BLaER1 treated with 17β-estradiol and CSF1 and Interleukin-3, amounts not matched to agents 10 nM and 100 nM (cell line): ENCODE data around the gene GTF3C5.

Experiments used
- H3K27ac ChIP-seq, 11 experiments: shearing (Covaris generic); formaldehyde crosslinking; 2 replicates each; pipeline ENCODE4 v1.8.1; 2022
- H3K27me3 ChIP-seq, 11 experiments: shearing (Covaris generic); formaldehyde crosslinking; 2 replicates each; pipeline ENCODE4 v1.8.1; 2022
- H3K36me3 ChIP-seq, 11 experiments: shearing (Covaris generic); formaldehyde crosslinking; 2 replicates each; pipeline ENCODE4 v1.8.1; 2022
- H3K4me1 ChIP-seq, 10 experiments: shearing (Covaris generic); formaldehyde crosslinking; 2 replicates each; pipeline ENCODE4 v1.8.1; 2022
- H3K4me2 ChIP-seq, 11 experiments: shearing (Covaris generic); formaldehyde crosslinking; 2 replicates each; pipeline ENCODE4 v1.8.1; 2022
- H3K4me3 ChIP-seq, 10 experiments: shearing (Covaris generic); formaldehyde crosslinking; 2 replicates each; pipeline ENCODE4 v1.8.1; 2022
- H3K9ac ChIP-seq, 11 experiments: shearing (Covaris generic); formaldehyde crosslinking; 2 replicates each; pipeline ENCODE4 v1.8.1; 2022
- H3K9me3 ChIP-seq, 11 experiments: shearing (Covaris generic); formaldehyde crosslinking; replicated peaks in 1 of 11; 2 replicates each; pipeline ENCODE4 v1.8.1; 2022
- H4K20me1 ChIP-seq, 11 experiments: shearing (Covaris generic); formaldehyde crosslinking; 2 replicates each; pipeline ENCODE4 v1.8.1; 2022
- Cebpa-rat ChIP-seq, 11 experiments: shearing (Covaris generic); IDR thresholded peaks; 2 replicates each; pipeline ENCODE4 v1.8.1; 2022

GTF3C5 gene

DNA sequence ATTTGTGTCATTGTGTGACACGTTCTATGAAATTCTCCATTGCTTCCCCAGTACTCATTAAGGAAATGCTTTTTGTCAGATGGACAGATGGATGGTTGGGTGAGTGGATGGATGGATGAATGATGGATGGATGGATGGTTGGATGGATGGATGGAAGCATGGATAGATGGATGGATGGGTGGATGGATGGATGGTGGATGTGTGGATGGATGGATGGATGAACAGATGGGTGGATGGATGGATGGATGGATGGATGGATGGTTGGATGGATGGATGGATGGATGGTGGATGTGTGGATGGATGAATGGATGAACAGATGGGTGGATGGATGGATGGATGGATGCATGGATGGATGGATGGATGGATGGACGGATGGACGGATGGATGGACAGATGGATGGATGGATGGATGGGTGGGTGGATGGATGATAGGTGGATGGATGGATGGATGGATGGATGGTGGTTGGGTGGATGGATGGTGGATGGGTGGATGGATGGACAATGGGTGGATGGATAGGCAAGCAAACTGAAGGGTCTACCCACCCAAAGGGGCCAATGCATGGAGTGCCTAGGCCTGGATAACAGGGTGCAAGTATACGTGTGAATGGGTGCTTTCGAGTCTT lies 24.0 kb upstream of the GTF3C5 start:
- TF ChIP-seq Cebpa-rat (IDR thresholded peaks at IDR 0.05) = no peak
- Histone ChIP-seq H4K20me1 (peaks cover 0 to 10% (median 0%) of the 10 kb centered on the region in 11 experiments; a peak in 2 of 22 replicates), H3K9ac (no peak overlapping the region), H3K27me3 (no peaks in the 10 kb centered on the region), H3K4me2 (no peak overlapping the region), H3K4me3 (no peak overlapping the region), H3K9me3 (peaks cover 0 to 19% (median 16%) of the 10 kb centered on the region in 11 experiments; a peak in 16 of 22 replicates), H3K36me3 (no peaks in the 10 kb centered on the region), H3K27ac (no peak overlapping the region), H3K4me1 (peaks cover 40 to 55% (median 43%) of the 10 kb centered on the region in 10 experiments)

DNA sequence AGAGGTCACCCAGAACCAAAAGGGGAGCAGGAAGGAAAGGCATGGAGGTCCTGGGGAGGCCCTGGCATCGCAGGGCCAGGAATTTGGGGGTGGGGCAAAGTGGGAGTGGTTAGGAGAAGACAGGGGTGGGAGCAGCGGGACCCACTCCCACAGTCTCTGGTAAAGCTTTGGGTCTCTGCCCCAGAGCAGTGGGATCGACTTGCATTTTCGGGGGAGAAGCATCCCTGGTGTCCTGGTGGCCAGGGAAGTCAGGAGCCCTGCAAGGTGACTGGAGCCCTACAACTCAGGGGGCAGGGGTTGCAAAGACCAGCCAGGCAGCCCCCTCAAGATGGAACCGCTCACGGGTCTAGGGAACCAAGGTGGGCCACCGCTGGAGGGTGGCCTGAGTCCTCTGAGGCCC lies 22.4 kb upstream of the GTF3C5 start:
- no peak overlapping the region for H3K9ac ChIP-seq
- peaks cover 0 to 7% (median 0%) of the 10 kb centered on the region in 11 experiments; a peak in 2 of 22 replicates for H4K20me1 ChIP-seq
- H3K4me2 ChIP-seq = peak overlapping the region in 4 of 11 experiments; percentile 4 to 53 (median 26); a peak in 4 of 22 replicates
- peak overlapping the region in 1 of 11 experiments; percentile 11; a peak in 1 of 22 replicates for H3K27ac ChIP-seq
- peaks cover 0 to 20% (median 16%) of the 10 kb centered on the region in 11 experiments; a peak in 18 of 22 replicates for H3K9me3 ChIP-seq
- H3K36me3 ChIP-seq = no peaks in the 10 kb centered on the region
- no peak overlapping the region for H3K4me3 ChIP-seq
- H3K4me1 ChIP-seq = peaks cover 24 to 39% (median 29%) of the 10 kb centered on the region in 10 experiments
- H3K27me3 ChIP-seq = no peaks in the 10 kb centered on the region
- TF ChIP-seq Cebpa-rat (IDR thresholded peaks at IDR 0.05) = no peak

DNA sequence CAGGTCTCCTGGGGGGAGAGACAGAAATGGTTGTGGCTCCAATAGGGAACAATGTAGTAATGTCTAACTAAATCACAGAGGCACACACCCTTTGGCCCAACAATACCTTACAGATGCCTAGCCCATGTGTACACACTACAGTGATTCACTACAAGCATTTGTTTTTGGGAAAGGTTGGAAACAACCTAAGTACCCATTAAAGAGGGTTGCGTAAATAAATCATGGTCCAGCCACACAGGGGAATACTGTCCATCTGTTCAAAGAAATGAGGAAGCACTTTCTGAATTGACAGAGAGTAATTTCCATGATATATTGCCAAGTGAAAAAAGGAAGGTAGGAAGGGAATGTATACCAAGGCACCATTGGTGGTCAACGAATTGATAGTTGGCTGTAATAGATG lies 22.0 kb upstream of the GTF3C5 start:
- H3K27ac ChIP-seq = peak overlapping the region in 1 of 11 experiments; percentile 11; a peak in 1 of 22 replicates
- H3K27me3 ChIP-seq = no peaks in the 10 kb centered on the region
- no peak for TF ChIP-seq Cebpa-rat (IDR thresholded peaks at IDR 0.05)

DNA sequence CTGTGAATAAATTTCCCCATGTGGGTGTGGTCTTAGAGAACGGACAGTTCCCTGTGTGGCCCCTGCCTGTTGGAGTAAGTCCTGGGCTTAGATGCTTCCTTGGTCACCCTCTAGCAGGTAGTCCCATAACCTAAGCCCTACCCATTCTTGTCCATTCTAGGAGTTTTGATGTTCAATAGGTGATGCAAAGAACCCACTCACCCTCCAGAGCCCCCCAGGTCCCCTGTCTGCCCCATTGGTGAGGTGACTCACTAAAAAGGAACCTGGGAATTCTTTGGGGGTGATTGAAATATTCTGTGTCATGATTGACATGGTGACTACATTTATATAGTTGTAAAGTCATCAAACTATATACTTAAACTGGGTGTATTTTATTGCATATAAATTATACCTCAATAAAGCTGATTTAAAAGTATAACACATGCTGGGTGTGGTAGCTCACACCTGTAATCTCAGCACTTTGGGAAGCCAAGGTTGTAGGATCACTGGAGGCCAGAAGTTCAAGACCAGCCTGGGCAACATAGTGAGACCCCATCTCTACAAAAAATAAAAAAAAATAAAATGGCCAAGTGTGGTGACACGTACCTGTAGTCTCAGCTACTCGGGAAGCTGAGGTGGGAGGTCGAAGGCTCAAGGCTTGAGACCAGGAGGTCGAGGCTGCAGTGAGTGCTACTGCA lies 20.8 kb upstream of the GTF3C5 start:
- no peak overlapping the region for H3K27ac ChIP-seq
- peaks cover 0 to 37% (median 29%) of the 10 kb centered on the region in 11 experiments; a peak in 21 of 22 replicates for H3K9me3 ChIP-seq
- no peak overlapping the region for H3K4me3 ChIP-seq
- no peak overlapping the region for H3K4me2 ChIP-seq
- no peak overlapping the region for H3K9ac ChIP-seq
- TF ChIP-seq Cebpa-rat (IDR thresholded peaks at IDR 0.05) = no peak
- peaks cover 8 to 23% (median 13%) of the 10 kb centered on the region in 10 experiments for H3K4me1 ChIP-seq
- H4K20me1 ChIP-seq = no peaks in the 10 kb centered on the region
- no peaks in the 10 kb centered on the region for H3K36me3 ChIP-seq
- no peaks in the 10 kb centered on the region for H3K27me3 ChIP-seq

More for the DNA sequence above, 22.0 kb upstream of the GTF3C5 start:
- H3K4me3 ChIP-seq = no peak overlapping the region
- H3K9ac ChIP-seq = no peak overlapping the region
- peaks cover 0 to 24% (median 17%) of the 10 kb centered on the region in 11 experiments; a peak in 20 of 22 replicates for H3K9me3 ChIP-seq
- no peaks in the 10 kb centered on the region for H3K36me3 ChIP-seq
- peak overlapping the region in 4 of 11 experiments; percentile 4 to 53 (median 26); a peak in 4 of 22 replicates for H3K4me2 ChIP-seq
- peaks cover 20 to 35% (median 25%) of the 10 kb centered on the region in 10 experiments for H3K4me1 ChIP-seq
- H4K20me1 ChIP-seq = peaks cover 0 to 3% (median 0%) of the 10 kb centered on the region in 11 experiments; a peak in 2 of 22 replicates

DNA sequence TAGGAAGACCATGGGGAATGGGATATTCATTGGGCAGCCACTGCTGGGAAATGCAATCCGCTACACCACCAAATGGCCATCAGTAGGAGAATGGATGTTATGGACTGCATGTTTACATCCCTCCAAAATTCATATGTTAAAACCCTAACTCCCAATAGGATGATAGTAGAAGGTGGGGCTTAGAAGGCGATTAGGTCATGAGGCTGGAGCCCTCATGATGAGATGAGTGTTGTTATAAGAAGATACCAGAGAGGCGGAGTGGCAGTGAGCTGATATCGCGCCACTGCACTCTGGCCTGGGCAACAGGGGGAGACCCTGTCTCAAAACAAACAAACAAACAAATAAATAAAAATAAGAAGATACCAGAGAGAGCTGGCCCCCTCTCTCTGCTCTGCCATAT lies 16.1 kb upstream of the GTF3C5 start:
- no peaks in the 10 kb centered on the region for H3K36me3 ChIP-seq
- no peak overlapping the region for H3K4me3 ChIP-seq
- H3K27ac ChIP-seq = no peak overlapping the region
- H3K9me3 ChIP-seq = peaks cover 27 to 74% (median 58%) of the 10 kb centered on the region in 11 experiments
- H4K20me1 ChIP-seq = no peaks in the 10 kb centered on the region
- no peak overlapping the region for H3K9ac ChIP-seq
- no peak for TF ChIP-seq Cebpa-rat (IDR thresholded peaks at IDR 0.05)
- H3K27me3 ChIP-seq = no peaks in the 10 kb centered on the region
- H3K4me1 ChIP-seq = no peaks in the 10 kb centered on the region
- no peak overlapping the region for H3K4me2 ChIP-seq

DNA sequence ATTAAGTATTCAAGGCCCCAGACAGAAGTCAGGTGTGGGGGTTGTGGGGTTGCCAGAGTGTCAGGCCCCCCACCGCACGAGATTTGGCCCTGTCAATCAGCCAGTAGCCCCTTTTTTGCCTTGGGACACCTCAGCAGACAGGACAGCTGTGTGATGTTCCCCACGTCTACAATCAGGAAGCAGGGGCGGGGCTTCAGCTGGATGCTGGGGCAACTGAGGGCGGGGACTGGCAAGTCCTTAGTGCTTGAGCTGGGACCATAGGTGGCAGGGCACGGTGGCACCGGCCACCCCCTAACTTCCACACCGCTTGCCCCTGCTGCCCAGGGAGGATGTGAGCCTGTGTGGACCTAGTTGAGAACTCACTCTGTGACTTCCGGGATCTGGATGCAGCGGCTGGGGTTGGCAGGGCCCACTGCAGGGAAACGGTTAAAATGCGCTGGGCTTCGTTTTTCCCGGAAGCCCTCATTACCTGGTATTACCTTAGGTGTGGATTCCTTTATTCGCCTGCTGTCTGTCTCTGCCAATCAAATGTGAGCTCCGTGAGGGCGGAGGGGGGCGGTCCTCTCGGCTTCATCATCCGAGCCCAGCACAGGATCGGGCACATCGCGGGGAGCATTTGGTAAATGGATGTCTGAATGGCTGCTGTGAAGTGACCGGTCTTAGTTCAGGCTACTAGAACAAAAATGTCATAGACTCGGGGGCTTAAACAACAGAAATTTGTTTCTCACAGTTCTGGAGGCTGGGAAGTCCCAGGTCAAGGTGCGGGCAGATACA lies 7.5 kb upstream of the GTF3C5 start:
- Histone ChIP-seq H4K20me1 (no peaks in the 10 kb centered on the region), H3K4me3 (no peak overlapping the region), H3K4me1 (peaks cover 10 to 22% (median 15%) of the 10 kb centered on the region in 10 experiments)

GRCh38 chr9:133026426-133026825 lies 4.4 kb upstream of the GTF3C5 start:
- H4K20me1 ChIP-seq = peaks cover 0 to 1% (median 0%) of the 10 kb centered on the region in 11 experiments; a peak in 2 of 22 replicates
- TF ChIP-seq Cebpa-rat (IDR thresholded peaks at IDR 0.05) = no peak
- H3K4me1 ChIP-seq = peaks cover 21 to 34% (median 28%) of the 10 kb centered on the region in 10 experiments
- no peak overlapping the region for H3K27ac ChIP-seq
- peaks cover 0 to 5% (median 3%) of the 10 kb centered on the region in 11 experiments; a peak in 12 of 22 replicates for H3K9me3 ChIP-seq
- H3K9ac ChIP-seq = no peak overlapping the region
- H3K4me3 ChIP-seq = no peak overlapping the region
- H3K36me3 ChIP-seq = peaks cover 0 to 1% (median 0%) of the 10 kb centered on the region in 11 experiments; a peak in 1 of 22 replicates
- no peak overlapping the region for H3K4me2 ChIP-seq
- no peaks in the 10 kb centered on the region for H3K27me3 ChIP-seq

More for the DNA sequence above, 7.5 kb upstream of the GTF3C5 start:
- peak overlapping the region; percentile 33 to 63 (median 56); a peak in 21 of 22 replicates for H3K4me2 ChIP-seq
- H3K27ac ChIP-seq = peak overlapping the region in 2 of 11 experiments; percentile 31 to 58; a peak in 2 of 22 replicates
- peaks cover under 1 to 7% (median 3%) of the 10 kb centered on the region in 11 experiments; a peak in 17 of 22 replicates for H3K9me3 ChIP-seq
- no peaks in the 10 kb centered on the region for H3K36me3 ChIP-seq
- no peaks in the 10 kb centered on the region for H3K27me3 ChIP-seq
- peak overlapping the region in 6 of 11 experiments; percentile 15 to 56 (median 30); a peak in 7 of 22 replicates for H3K9ac ChIP-seq
- TF ChIP-seq Cebpa-rat (IDR thresholded peaks at IDR 0.05) = no peak

DNA sequence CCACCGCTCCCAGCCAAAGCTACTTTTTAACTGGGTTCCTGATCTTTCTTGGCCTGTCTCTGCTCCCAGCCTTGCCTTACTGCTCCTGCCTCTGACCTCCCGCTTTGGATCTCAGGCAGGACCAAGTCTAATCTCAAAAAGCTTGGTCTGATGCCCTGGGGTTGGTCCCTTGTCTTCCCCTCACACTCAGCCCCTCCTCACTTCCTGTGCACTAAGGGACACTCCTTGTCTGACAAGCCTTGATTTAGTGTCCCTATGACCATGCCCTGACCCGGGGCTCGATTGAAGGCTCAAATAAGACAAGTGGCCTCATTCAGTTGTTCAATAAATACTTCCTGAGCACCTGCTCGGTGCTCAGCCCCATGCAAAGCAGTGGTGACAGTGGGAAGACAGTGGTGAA lies 3.7 kb upstream of the GTF3C5 start:
- H3K9ac ChIP-seq = 0 out of 22 replicates have a peak overlapping the region, but pooled peaks of 1 of the 11 experiments have one; percentile 9
- H3K4me1 ChIP-seq = peaks cover 29 to 37% (median 35%) of the 10 kb centered on the region in 10 experiments
- H3K4me3 ChIP-seq = no peak overlapping the region
- H3K4me2 ChIP-seq = no peak overlapping the region
- TF ChIP-seq Cebpa-rat (IDR thresholded peaks at IDR 0.05) = no peak
- H3K27me3 ChIP-seq = no peaks in the 10 kb centered on the region
- H4K20me1 ChIP-seq = peaks cover 0 to 8% (median 0%) of the 10 kb centered on the region in 11 experiments; a peak in 2 of 22 replicates
- peaks cover 0 to 12% (median 10%) of the 10 kb centered on the region in 11 experiments; a peak in 12 of 22 replicates for H3K9me3 ChIP-seq
- H3K36me3 ChIP-seq = peaks cover 0 to 7% (median 0%) of the 10 kb centered on the region in 11 experiments; a peak in 7 of 22 replicates
- H3K27ac ChIP-seq = no peak overlapping the region
